GM13977 (cell line): ENCODE measurements around the gene ZNF142.
A peak's percentile ranks its signal among the peaks of the same experiment; 100 is the strongest.

ENCODE experiments used
- DNase-seq: peaks from one replicate; pipeline ENCODE4 v3.0.0; 2012; ENCODE audit warnings: low spot score
- in situ Hi-C: fragments of 300-500 bp; cut with MboI; formaldehyde crosslinking; loops from one replicate; pipeline ENCODE4 v1.12.0; 2022; ENCODE audit warnings: low sequenced_read_pairs, low pct_unique_long_range_greater_than_20kb, mixed read lengths, inconsistent platforms; ENCODE audit not compliant: unreplicated experiment
- TF ChIP-seq, protein P1 (sequence below): IDR thresholded peaks from 2 replicates; pipeline ENCODE4 v1.5.1; 2012; ENCODE audit warnings: mild to moderate bottlenecking, control low read depth; ENCODE audit not compliant: insufficient read depth; ENCODE audit errors: extremely low read depth, missing control alignments

ZNF142 gene

DNA sequence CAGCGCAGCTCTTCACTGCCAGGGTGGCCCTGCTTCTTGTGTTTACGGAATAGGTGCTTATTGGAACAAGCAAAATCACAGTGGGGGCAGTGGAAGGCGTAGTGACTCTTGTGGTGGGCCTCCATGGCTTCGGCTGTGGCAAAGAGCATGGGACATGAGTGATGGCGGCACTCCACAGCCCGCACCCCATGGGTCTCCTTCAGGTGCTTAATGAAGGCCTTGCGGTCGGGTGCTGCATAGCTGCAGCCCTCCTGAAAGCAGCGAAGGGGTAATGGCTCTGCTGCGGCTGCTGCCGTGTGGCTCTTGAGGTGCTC, 10.7 kb downstream of the ZNF142 start:
- TF ChIP-seq, protein P1, sequence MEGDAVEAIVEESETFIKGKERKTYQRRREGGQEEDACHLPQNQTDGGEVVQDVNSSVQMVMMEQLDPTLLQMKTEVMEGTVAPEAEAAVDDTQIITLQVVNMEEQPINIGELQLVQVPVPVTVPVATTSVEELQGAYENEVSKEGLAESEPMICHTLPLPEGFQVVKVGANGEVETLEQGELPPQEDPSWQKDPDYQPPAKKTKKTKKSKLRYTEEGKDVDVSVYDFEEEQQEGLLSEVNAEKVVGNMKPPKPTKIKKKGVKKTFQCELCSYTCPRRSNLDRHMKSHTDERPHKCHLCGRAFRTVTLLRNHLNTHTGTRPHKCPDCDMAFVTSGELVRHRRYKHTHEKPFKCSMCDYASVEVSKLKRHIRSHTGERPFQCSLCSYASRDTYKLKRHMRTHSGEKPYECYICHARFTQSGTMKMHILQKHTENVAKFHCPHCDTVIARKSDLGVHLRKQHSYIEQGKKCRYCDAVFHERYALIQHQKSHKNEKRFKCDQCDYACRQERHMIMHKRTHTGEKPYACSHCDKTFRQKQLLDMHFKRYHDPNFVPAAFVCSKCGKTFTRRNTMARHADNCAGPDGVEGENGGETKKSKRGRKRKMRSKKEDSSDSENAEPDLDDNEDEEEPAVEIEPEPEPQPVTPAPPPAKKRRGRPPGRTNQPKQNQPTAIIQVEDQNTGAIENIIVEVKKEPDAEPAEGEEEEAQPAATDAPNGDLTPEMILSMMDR: no peak
- in situ Hi-C loops: loop anchor here (10.0 kb wide), 1 partner anchor 244 kb away; no protein-coding TSS in a partner anchor
- DNase-seq: no peak

DNA sequence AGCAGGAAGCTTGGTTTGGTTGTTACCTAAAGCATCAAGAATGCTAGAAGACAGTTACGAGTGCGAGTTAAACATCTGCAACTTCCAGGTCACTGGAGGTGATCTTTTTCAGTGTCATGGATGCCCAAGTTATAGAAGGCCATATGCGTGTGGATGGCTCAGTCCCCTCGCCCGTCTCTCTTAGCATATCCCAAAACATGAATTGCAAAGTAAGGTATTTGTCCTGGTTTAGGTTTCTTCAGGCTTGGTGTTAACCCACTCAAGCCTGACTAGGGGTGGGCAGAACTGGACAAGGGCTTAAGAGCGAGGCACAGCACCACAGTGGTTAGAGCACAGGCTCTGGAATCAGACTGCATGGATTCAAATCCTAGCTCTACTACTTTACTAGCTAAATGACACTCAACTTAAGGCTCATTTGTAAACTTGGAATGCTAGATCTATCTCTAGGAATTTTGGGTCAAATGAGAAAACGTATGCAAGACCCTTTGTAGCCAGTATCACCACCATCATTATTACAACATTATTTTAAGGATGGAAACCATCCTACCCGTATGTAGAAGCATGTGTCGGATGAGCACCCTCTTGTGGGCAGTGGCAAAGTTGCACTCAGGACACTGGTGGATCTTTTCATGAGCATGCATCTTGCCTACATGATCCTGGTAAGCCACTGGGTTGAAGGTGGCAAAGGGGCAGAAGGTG, 11.2 kb downstream of the ZNF142 start:
- in situ Hi-C loops: loop anchor here (10.0 kb wide), 1 partner anchor 243 kb away; no protein-coding TSS in a partner anchor
- TF ChIP-seq, protein P1: peak; percentile 89
- peak; percentile 70 for DNase-seq

DNA sequence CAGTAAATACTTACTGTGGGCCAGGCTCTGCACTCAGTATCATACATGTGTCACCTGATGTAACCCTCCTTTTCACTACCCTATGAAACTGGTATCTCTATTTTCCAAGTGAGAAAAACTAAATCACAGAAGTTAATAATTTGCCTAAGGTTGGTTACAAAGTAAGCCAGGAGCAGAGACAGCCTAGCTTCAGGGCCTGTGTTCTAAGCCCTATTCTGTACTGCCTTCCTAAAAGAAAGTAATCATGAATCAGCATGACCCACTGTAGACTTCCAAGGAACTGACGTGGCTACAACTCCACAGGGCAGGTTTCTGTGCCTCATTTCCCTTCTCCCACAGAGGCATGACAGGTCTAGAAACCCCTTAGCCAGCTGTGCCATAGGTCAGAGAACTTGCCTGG, 14.3 kb downstream of the ZNF142 start:
- DNase-seq: no peak
- in situ Hi-C loops: loop anchor here (10.0 kb wide), 1 partner anchor 240 kb away; no protein-coding TSS in a partner anchor
- TF ChIP-seq, protein P1: no peak

DNA sequence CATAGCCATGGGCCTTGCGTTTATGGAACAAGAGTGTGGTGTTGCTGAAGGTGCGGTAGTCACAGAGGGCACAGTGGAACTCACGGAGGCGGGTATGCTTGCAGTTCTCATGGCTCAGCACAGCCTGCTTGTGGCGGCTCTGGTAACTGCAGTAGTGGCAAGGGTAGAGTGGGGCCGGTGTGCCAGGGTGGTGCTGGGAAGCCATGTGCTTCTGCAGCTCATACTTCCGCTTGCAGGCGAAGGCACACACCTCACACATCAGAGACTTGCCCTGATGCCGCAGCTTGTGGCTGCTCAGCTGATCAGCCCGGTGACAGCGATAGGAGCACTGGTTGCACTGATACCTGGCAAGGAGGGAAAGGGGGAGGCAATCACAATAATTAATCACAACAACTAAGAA, 14.7 kb downstream of the ZNF142 start:
- in situ Hi-C loops: loop anchor here (10.0 kb wide), 1 partner anchor 240 kb away; no protein-coding TSS in a partner anchor

DNA sequence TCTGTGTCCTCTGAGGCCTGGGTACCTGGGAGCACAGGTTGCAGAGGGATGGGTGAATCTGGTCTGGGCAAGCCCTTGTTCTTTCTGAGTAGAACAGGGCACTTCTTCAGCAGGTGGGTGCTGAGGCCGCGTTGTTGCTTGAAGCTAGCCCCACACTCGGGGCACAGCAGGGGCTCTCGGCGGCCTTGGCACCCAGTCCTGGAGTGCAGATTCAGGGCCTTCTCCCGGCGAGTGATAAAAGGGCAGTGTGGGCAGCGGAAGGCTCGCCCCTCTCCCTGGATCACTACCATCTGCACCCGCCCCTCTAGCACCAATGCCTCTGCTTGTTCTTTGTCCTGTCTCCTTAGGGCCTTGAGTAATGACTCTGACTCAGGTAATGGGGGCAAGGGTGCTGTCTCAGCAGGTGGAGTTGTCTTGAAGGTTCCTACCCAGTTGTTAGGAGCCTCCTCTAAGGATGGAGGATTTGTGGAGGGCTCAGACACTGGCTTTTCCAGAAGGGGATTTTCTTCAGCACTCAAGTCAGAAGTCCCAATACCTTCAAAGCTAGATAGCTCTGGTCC, 15.6 kb downstream of the ZNF142 start:
- in situ Hi-C loops: loop anchor here (10.0 kb wide), 1 partner anchor 239 kb away; no protein-coding TSS in a partner anchor
- no peak for DNase-seq
- TF ChIP-seq, protein P1: no peak

More for the DNA sequence above, 14.7 kb downstream of the ZNF142 start:
- DNase-seq: no peak
- TF ChIP-seq, protein P1: no peak

DNA sequence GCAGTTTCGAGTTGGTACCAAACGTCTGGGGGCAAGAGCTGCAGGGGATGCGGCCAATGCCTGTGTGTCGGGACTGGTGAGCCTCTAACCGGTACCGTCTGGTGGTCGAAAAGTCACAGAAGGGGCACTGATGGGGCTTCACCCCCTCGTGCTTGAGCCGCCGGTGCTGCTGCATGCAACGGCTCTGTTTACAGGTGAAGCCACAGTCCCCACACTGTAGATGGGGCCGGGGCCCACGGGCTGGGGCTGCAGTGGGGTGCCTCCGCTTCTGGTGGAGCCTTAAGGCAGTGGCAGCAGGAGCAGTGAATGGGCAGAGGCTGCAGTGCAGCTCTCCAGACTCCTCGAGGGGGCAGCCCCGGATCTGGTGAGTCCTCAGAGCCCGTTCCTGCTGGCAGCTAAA, 16.6 kb downstream of the ZNF142 start:
- no peak for DNase-seq
- in situ Hi-C loops: loop anchor here (10.0 kb wide), 1 partner anchor 238 kb away; no protein-coding TSS in a partner anchor
- TF ChIP-seq, protein P1: no peak
